Uterus (tissue), 4 donors: Measurements from ENCODE around the gene C11orf52. TPM values are rescaled to one million over a fixed set of nuclear protein-coding genes. Genes with fewer than 3 reads are reported as not detected.

Source experiments
- DNase-seq, 2 donors: peaks; one replicate each; pipeline ENCODE4 v3.0.0-alpha.2; 2019 to 2020
- H3K27ac ChIP-seq, 2 donors: fragments of 200-600 bp; sonication (generic); 1 replicate in 1 of 2; 2 replicates in 1 of 2; pipeline ENCODE4 v1.5.1; 2016 to 2018
- H3K27me3 ChIP-seq, 2 donors: fragments of 200-600 bp; sonication (generic); one replicate each; pipeline ENCODE4 v1.5.1; 2018 to 2019; ENCODE audit warnings: control low read depth in 1 of 2
- H3K36me3 ChIP-seq, 2 donors: fragments of 200-600 bp; sonication (generic); one replicate each; pipeline ENCODE4 v1.5.1; 2019; ENCODE audit warnings: control low read depth in 1 of 2
- H3K4me1 ChIP-seq, 2 donors: fragments of 200-600 bp; sonication (generic); one replicate each; pipeline ENCODE4 v1.5.1; 2018 to 2019; ENCODE audit warnings: control low read depth in 1 of 2
- H3K4me3 ChIP-seq, 2 donors: fragments of 200-600 bp; sonication (generic); 1 replicate in 1 of 2; 2 replicates in 1 of 2; pipeline ENCODE4 v1.5.1; 2018 to 2019; ENCODE audit warnings: mild to moderate bottlenecking in 1 of 2
- H3K9me3 ChIP-seq, 2 donors: fragments of 200-600 bp; sonication (generic); one replicate each; pipeline ENCODE4 v1.5.1; 2019; ENCODE audit warnings: control low read depth in 1 of 2
- CTCF ChIP-seq, 4 experiments: fragments of 200-600 bp in 2 of 4; fragments of 450-650 bp in 2 of 4; sonication (generic) in 2 of 4; IDR thresholded peaks; one replicate each; pipeline ENCODE4 v1.5.1; 2016 to 2019; ENCODE audit warnings: antibody characterized with exemption in 4 of 4, mild to moderate bottlenecking in 2 of 4, moderate library complexity in 1 of 4
- POLR2A ChIP-seq, 2 donors: fragments of 450-650 bp; IDR thresholded peaks; one replicate each; pipeline ENCODE4 v1.6.1; 2016; ENCODE audit warnings: antibody characterized with exemption in 2 of 2, mild to moderate bottlenecking in 1 of 2, moderate library complexity in 1 of 2
- intact Hi-C: fragments of 100-400 bp; cut with DNase I; formaldehyde crosslinking; loops from one replicate; pipeline ENCODE4 v1.15.1; 2023; ENCODE audit warnings: low total_unique reads
- total RNA-seq, 4 donors: library from RNA; depleted of rRNA in 3 of 4; stranded (reverse); fragments of >200 nt in 3 of 4; gene quantifications; one replicate each; pipeline versions ENCODE4 v1.1.0 to v1.2.4, GENCODE V29; 2014 to 2023
- donor health status: DM: yes; HTN: yes; CAD: no.

Gene C11orf52
- total RNA-seq, 4 donors from 2014 or later = 1.6 to 2.4 TPM; not detected in 2

GRCh38 chr11:111920908-111921307, 2.2 kb downstream of the C11orf52 start:
- Histone ChIP-seq H3K36me3 (no peaks in the 10 kb centered on the region), H3K27me3 (no peaks in the 10 kb centered on the region), H3K4me3 (no peak overlapping the region), H3K4me1 (no peaks in the 10 kb centered on the region), H3K9me3 (no peaks in the 10 kb centered on the region), H3K27ac (no peak overlapping the region)
- TF ChIP-seq CTCF (IDR thresholded peaks at IDR 0.05) (no peak), POLR2A (IDR thresholded peaks at IDR 0.05) (no peak)
- DNase-seq = no peak
- intact Hi-C loops = no loop called here

DNA sequence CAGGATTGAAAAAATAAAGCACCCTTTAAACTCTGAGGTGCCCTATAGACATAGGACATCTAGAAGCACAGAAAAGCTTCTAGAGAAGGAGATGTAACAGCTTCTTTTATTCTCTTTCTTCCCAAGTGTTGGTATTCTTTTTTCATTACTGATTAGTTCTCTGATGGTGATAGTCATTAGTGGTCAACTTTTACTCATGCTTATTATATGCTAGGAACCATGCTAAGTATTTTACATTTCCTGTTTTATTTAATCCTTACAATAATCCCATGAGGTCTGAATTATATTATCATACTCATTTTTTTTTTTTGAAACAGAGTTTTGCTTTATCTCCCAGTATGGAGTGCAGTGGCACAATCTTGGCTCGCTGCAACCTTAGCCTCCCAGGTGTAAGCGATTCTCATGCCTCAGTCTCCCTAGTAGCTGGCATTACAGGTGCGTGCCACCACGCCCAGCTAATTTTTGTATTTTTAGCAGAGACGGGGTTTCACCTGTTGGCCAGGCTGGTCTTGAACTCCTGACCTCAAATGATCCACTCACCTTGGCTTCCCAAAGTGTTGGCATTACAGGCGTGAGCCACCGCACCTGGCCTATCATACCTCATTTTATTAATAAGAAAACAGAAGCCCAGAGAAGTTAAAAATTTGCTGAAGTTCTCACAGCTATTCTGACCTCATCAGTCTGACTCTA, 3.0 kb downstream of the C11orf52 start:
- no peak for DNase-seq
- Histone ChIP-seq H3K4me3 (no peak overlapping the region), H3K4me1 (no peaks in the 10 kb centered on the region), H3K27ac (peak overlapping the region; percentile 34 to 94), H3K36me3 (no peaks in the 10 kb centered on the region), H3K27me3 (no peaks in the 10 kb centered on the region), H3K9me3 (no peaks in the 10 kb centered on the region)
- TF ChIP-seq POLR2A (IDR thresholded peaks at IDR 0.05) = no peak
- no peak for TF ChIP-seq CTCF (IDR thresholded peaks at IDR 0.05)
- intact Hi-C loops = no loop called here

DNA sequence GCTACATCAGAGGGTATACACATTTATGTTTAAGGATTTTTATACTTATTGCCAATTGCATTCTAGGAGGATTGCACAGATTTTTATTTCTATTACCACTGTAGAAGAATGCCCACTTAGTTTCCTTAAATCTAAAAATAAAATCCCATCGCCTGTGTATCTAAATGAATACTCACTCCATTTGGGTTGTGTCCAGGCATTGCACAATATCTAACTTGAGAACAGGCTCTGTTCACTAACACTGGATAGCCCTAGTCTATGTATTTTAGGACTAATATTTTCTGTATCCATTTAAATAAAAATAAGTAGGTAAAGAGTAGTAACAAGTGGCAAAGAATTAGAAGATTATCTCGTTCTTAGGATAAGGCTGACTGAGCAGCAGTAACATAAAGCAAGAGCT, 4.1 kb downstream of the C11orf52 start:
- no peak for TF ChIP-seq CTCF (IDR thresholded peaks at IDR 0.05)
- TF ChIP-seq POLR2A (IDR thresholded peaks at IDR 0.05) = no peak
- H3K27ac ChIP-seq = peak overlapping the region; percentile 87 to 94
- no peaks in the 10 kb centered on the region for H3K9me3 ChIP-seq
- peak in 1 of 2 donors; percentile 91 for DNase-seq
- H3K4me3 ChIP-seq = no peak overlapping the region
- H3K4me1 ChIP-seq = peaks cover 0 to 4% of the 10 kb centered on the region in 2 donors
- H3K36me3 ChIP-seq = no peaks in the 10 kb centered on the region
- intact Hi-C loops = no loop called here
- no peaks in the 10 kb centered on the region for H3K27me3 ChIP-seq

- peak overlapping the region; percentile 87 to 94 for H3K27ac ChIP-seq
- intact Hi-C loops = no loop called here
- H3K27me3 ChIP-seq = no peaks in the 10 kb centered on the region
- H3K9me3 ChIP-seq = no peaks in the 10 kb centered on the region
- no peak for TF ChIP-seq POLR2A (IDR thresholded peaks at IDR 0.05)
- no peak for TF ChIP-seq CTCF (IDR thresholded peaks at IDR 0.05)
- H3K4me3 ChIP-seq = no peak overlapping the region
- peaks cover 0 to 4% of the 10 kb centered on the region in 2 donors for H3K4me1 ChIP-seq
- H3K36me3 ChIP-seq = no peaks in the 10 kb centered on the region
- DNase-seq = no peak
Observed at GRCh38 chr11:111923351-111923788, 4.7 kb downstream of the C11orf52 start.

DNA sequence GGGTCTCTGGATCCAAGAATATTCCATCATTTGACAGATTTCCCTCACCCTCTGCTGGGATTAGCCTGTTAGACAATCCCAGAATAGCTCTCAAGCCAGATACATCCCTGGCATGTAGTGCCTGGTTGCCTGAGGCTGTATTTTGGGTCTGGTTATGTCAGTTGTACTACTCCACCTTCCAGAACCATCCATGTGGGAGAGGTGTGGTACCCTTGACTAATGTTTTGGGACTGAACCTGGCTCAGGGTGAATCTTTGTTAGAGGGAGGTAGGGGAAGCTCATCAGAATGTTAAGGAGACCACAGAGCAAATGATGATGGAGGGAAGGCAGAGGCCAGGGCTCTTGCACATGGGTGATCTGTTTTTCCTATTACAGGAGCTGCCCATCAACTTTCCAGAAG, 5.2 kb downstream of the C11orf52 start:
- no peaks in the 10 kb centered on the region for H3K9me3 ChIP-seq
- H3K27ac ChIP-seq = peak overlapping the region; percentile 87 to 94
- DNase-seq = no peak
- peaks cover 0 to 4% of the 10 kb centered on the region in 2 donors for H3K4me1 ChIP-seq
- intact Hi-C loops = no loop called here
- no peak for TF ChIP-seq CTCF (IDR thresholded peaks at IDR 0.05)
- TF ChIP-seq POLR2A (IDR thresholded peaks at IDR 0.05) = no peak
- H3K4me3 ChIP-seq = no peak overlapping the region
- no peaks in the 10 kb centered on the region for H3K36me3 ChIP-seq
- no peaks in the 10 kb centered on the region for H3K27me3 ChIP-seq
